Gastroesophageal sphincter (tissue), 3 donors: ENCODE measurements around the gene H19.

Experiments
- EP300 ChIP-seq: sonication (generic); formaldehyde crosslinking; IDR thresholded peaks from one replicate; pipeline ENCODE4 v1.6.1; 2017; ENCODE audit warnings: antibody characterized with exemption, mild to moderate bottlenecking
- POLR2A ChIP-seq, 2 donors: fragments of 450-650 bp; IDR thresholded peaks; one replicate each; pipeline ENCODE4 v1.6.1; 2017; ENCODE audit warnings: antibody characterized with exemption in 2 of 2, mild to moderate bottlenecking in 2 of 2, moderate library complexity in 1 of 2
- POLR2AphosphoS5 ChIP-seq: sonication (generic); formaldehyde crosslinking; IDR thresholded peaks from one replicate; pipeline ENCODE4 v1.6.1; 2017; ENCODE audit warnings: antibody characterized with exemption
- TF ChIP-seq, protein P1 (sequence below), 4 experiments: fragments of 200-600 bp in 2 of 4; fragments of 450-650 bp in 2 of 4; sonication (generic) in 1 of 4; IDR thresholded peaks; one replicate each; pipeline ENCODE4 v1.5.1; 2017 to 2019; ENCODE audit warnings: antibody characterized with exemption in 4 of 4, mild to moderate bottlenecking in 2 of 4, moderate library complexity in 2 of 4

DNA sequence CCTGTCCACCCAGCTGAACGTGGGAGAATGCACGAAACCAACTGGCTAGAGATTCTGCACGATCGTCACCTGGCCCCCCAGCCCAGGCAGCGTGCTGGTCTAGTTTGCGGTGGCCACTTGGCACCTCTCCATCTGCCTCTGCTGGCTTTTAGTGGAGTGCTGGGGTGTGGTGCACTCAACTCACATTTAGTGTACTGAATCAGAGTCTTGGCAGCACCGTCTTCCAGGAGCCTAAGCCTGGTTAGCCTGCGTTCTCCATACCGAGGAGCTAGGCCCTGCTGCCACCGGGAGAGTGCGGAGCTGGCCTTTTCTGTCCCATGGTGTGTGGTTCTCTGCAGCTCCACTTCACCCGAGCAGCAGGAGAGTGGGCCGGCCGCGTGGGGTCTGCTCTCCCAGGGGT is 47.7 kb downstream of the H19 start:
- TF ChIP-seq EP300, result no peak
- TF ChIP-seq, protein P1, sequence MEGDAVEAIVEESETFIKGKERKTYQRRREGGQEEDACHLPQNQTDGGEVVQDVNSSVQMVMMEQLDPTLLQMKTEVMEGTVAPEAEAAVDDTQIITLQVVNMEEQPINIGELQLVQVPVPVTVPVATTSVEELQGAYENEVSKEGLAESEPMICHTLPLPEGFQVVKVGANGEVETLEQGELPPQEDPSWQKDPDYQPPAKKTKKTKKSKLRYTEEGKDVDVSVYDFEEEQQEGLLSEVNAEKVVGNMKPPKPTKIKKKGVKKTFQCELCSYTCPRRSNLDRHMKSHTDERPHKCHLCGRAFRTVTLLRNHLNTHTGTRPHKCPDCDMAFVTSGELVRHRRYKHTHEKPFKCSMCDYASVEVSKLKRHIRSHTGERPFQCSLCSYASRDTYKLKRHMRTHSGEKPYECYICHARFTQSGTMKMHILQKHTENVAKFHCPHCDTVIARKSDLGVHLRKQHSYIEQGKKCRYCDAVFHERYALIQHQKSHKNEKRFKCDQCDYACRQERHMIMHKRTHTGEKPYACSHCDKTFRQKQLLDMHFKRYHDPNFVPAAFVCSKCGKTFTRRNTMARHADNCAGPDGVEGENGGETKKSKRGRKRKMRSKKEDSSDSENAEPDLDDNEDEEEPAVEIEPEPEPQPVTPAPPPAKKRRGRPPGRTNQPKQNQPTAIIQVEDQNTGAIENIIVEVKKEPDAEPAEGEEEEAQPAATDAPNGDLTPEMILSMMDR (IDR thresholded peaks at IDR 0.05), result no peak
- no peak for TF ChIP-seq POLR2AphosphoS5
- TF ChIP-seq POLR2A (IDR thresholded peaks at IDR 0.05), result no peak
